Upper lobe of left lung (tissue), 6 donors: ENCODE results near the gene N4BP2L2. TPM values are rescaled to one million over a fixed set of nuclear protein-coding genes. Genes with fewer than 3 reads are reported as not detected.

Source experiments
- ATAC-seq, 2 donors: fragments of 200-7000 bp; cut with Tn5 transposase; one replicate each; pipeline ENCODE4 v1.9.1; 2022; ENCODE audit warnings: mild to moderate bottlenecking in 2 of 2, moderate library complexity in 2 of 2; ENCODE audit not compliant: low FRiP score in 2 of 2
- DNase-seq, 2 donors: peaks; one replicate each; pipeline ENCODE4 v3.0.0-alpha.2; 2019 to 2020
- H3K27ac ChIP-seq, 4 donors: fragments of 200-600 bp; sonication (generic); one replicate each; pipeline ENCODE4 v1.5.1; 2016 to 2019
- H3K27me3 ChIP-seq, 4 donors: fragments of 200-600 bp; sonication (generic); one replicate each; pipeline ENCODE4 v1.5.1; 2017 to 2019
- H3K36me3 ChIP-seq, 4 donors: fragments of 200-600 bp; sonication (generic); one replicate each; pipeline ENCODE4 v1.5.1; 2016 to 2019
- H3K4me1 ChIP-seq, 4 donors: fragments of 200-600 bp; sonication (generic); one replicate each; pipeline ENCODE4 v1.5.1; 2018 to 2019
- H3K4me3 ChIP-seq, 4 donors: fragments of 200-600 bp; sonication (generic); one replicate each; pipeline ENCODE4 v1.5.1; 2017 to 2019; ENCODE audit warnings: mild to moderate bottlenecking in 2 of 4, moderate library complexity in 1 of 4
- H3K9me3 ChIP-seq, 4 donors: fragments of 200-600 bp; sonication (generic); one replicate each; pipeline ENCODE4 v1.5.1; 2018 to 2019
- CTCF ChIP-seq, 6 experiments: fragments of 450-650 bp in 4 of 6; fragments of 200-600 bp in 2 of 6; sonication (generic) in 2 of 6; IDR thresholded peaks; one replicate each; pipeline ENCODE4 v1.5.1; 2016 to 2019; ENCODE audit warnings: antibody characterized with exemption in 6 of 6
- EP300 ChIP-seq, 4 donors: sonication (generic); formaldehyde crosslinking; IDR thresholded peaks; one replicate each; pipeline ENCODE4 v1.5.1; 2017; ENCODE audit warnings: antibody characterized with exemption in 4 of 4, control low read depth in 2 of 4
- POLR2A ChIP-seq, 4 donors: fragments of 450-650 bp; IDR thresholded peaks; one replicate each; pipeline ENCODE4 v1.5.1; 2016 to 2017; ENCODE audit warnings: antibody characterized with exemption in 4 of 4, mild to moderate bottlenecking in 2 of 4
- POLR2AphosphoS5 ChIP-seq, 2 donors: sonication (generic); formaldehyde crosslinking; IDR thresholded peaks; one replicate each; pipeline ENCODE4 v1.5.1; 2017; ENCODE audit warnings: antibody characterized with exemption in 2 of 2
- WGBS, 2 donors: methylation state at CpG; one replicate each; pipeline ENCODE4 v1.1.5; 2017 to 2018; 5-methylcytosine and 5-hydroxymethylcytosine counted together
- total RNA-seq, 6 donors: library from RNA; depleted of rRNA in 4 of 6; stranded (reverse); fragments of >200 nt in 4 of 6; gene quantifications; one replicate each; pipeline versions ENCODE4 v1.1.0 to v1.2.1, GENCODE V29; 2016 to 2021
- donor health status: DM: no; HTN: no; CAD: no; lungs with moderate emphysema.
- donor health status: DM: no; HTN: yes; CAD: no; lungs with severe emphysema.

Gene N4BP2L2
- total RNA-seq, 6 donors from 2014 or later: 93.7 to 583 (median 146) TPM

- Histone ChIP-seq H3K9me3 (no peaks in the 10 kb centered on the region), H3K4me3 (peak within 1 kb of the TSS; percentile 62 to 89 (median 88)), H3K4me1 (peaks cover 20 to 42% (median 30%) of the 10 kb centered on the region in 4 donors), H3K27me3 (no peaks in the 10 kb centered on the region), H3K27ac (peak within 1 kb of the TSS; percentile 89 to 96 (median 95)), H3K36me3 (no peaks in the 10 kb centered on the region)
- TF ChIP-seq POLR2AphosphoS5 (IDR thresholded peaks at IDR 0.05): peak; percentile 69 to 94
- peak in 1 of 4 donors; percentile 54 for TF ChIP-seq EP300 (IDR thresholded peaks at IDR 0.05)
- peak in 3 of 4 donors; percentile 86 to 96 (median 95) for TF ChIP-seq POLR2A (IDR thresholded peaks at IDR 0.05)
- TF ChIP-seq CTCF (IDR thresholded peaks at IDR 0.05): peak in 1 of 6 experiments; percentile 4
- peak; percentile 89 to 91 for DNase-seq
- WGBS, 2 donors: 0 to 2% methylated on average over 4 to 17 of the region's 40 CpGs
- ATAC-seq: peak; percentile 87 to 88
Measured at GRCh38 chr13:32427852-32428580, 110.6 kb downstream of the N4BP2L2 start, which contains the start of gene N4BP2L1. Gene N4BP2L1, minus strand, starts transcription at chr13:32428130. Its CDS starts 48 bp downstream, at chr13:32428082.

- TF ChIP-seq POLR2AphosphoS5 (IDR thresholded peaks at IDR 0.05) (peak; percentile 4 to 10), POLR2A (IDR thresholded peaks at IDR 0.05) (no peak), CTCF (IDR thresholded peaks at IDR 0.05) (no peak)
- ATAC-seq (peak; percentile 28 to 48), DNase-seq (peak; percentile 69 to 92)
- H3K9me3 ChIP-seq: no peaks in the 10 kb centered on the region
- 0 to 2% methylated on average over 19 to 34 of the region's 90 CpGs for WGBS, 2 donors
- peaks cover 20 to 42% (median 30%) of the 10 kb centered on the region in 4 donors for H3K4me1 ChIP-seq
- H3K4me3 ChIP-seq: peak overlapping the region; percentile 62 to 89 (median 88)
- no peaks in the 10 kb centered on the region for H3K27me3 ChIP-seq
- no peaks in the 10 kb centered on the region for H3K36me3 ChIP-seq
- peak overlapping the region; percentile 89 to 96 (median 95) for H3K27ac ChIP-seq
Measured at GRCh38 chr13:32426990-32427851, 111.4 kb downstream of the N4BP2L2 start.

- no peaks in the 10 kb centered on the region for H3K27me3 ChIP-seq
- peak; percentile 43 to 56 for ATAC-seq
- H3K4me1 ChIP-seq: peaks cover 20 to 42% (median 30%) of the 10 kb centered on the region in 4 donors
- TF ChIP-seq CTCF (IDR thresholded peaks at IDR 0.05) (no peak), POLR2AphosphoS5 (IDR thresholded peaks at IDR 0.05) (peak; percentile 21 to 34), POLR2A (IDR thresholded peaks at IDR 0.05) (peak in 1 of 4 donors; percentile 16)
- DNase-seq: no peak
- peak overlapping the region; percentile 62 to 89 (median 88) for H3K4me3 ChIP-seq
- H3K9me3 ChIP-seq: no peaks in the 10 kb centered on the region
- H3K27ac ChIP-seq: peak overlapping the region; percentile 89 to 96 (median 95)
- 31 to 34% methylated on average over 19 of the region's 19 CpGs for WGBS, 2 donors
- H3K36me3 ChIP-seq: no peaks in the 10 kb centered on the region
Measured at GRCh38 chr13:32426191-32426989, 112.2 kb downstream of the N4BP2L2 start.

- ATAC-seq (no peak), DNase-seq (no peak)
- peaks cover 20 to 40% (median 29%) of the 10 kb centered on the region in 4 donors for H3K4me1 ChIP-seq
- TF ChIP-seq CTCF (IDR thresholded peaks at IDR 0.05) (no peak), POLR2AphosphoS5 (IDR thresholded peaks at IDR 0.05) (no peak), EP300 (IDR thresholded peaks at IDR 0.05) (no peak), POLR2A (IDR thresholded peaks at IDR 0.05) (no peak)
- peaks cover 0 to under 1% (median 0%) of the 10 kb centered on the region in 4 donors for H3K9me3 ChIP-seq
- H3K27me3 ChIP-seq: no peaks in the 10 kb centered on the region
- 76 to 86% methylated on average over 7 of the region's 7 CpGs for WGBS, 2 donors
- H3K27ac ChIP-seq: peak overlapping the region in 2 of 4 donors; percentile 20 to 96
- no peak overlapping the region for H3K4me3 ChIP-seq
- peaks cover 0 to 2% (median 0%) of the 10 kb centered on the region in 4 donors for H3K36me3 ChIP-seq
Measured at GRCh38 chr13:32425158-32425557, 113.4 kb downstream of the N4BP2L2 start.
